PC-3 (cell line): ENCODE measurements around the gene FAM151A. TPM values are rescaled to one million over a fixed set of nuclear protein-coding genes. Genes with fewer than 3 reads are reported as not detected.

Experiments used
- ATAC-seq: fragments of 200-7000 bp; cut with Tn5 transposase; 2 replicates; pipeline ENCODE4 v1.9.1; 2020; ENCODE audit warnings: mild to moderate bottlenecking, moderate library complexity
- BruUV-seq: library from RNA; stranded (reverse); fragments of 400-500 nt; replicated peaks from 2 replicates; lab custom pipeline; 2021; lab: Mats Ljungman, UMichigan
- CTCF ChIA-PET: fragments of 300-600 bp; sonication (Branson Sonifier 250); formaldehyde crosslinking; loops from one replicate; lab custom pipeline; 2022; ENCODE audit warnings: antibody characterized with exemption; lab: Charles Lee
- POLR2A ChIA-PET: fragments of 300-600 bp; sonication (Branson Sonifier 250); formaldehyde crosslinking; loops from one replicate; lab custom pipeline; 2022; ENCODE audit warnings: antibody characterized with exemption; ENCODE audit not compliant: unreplicated experiment; lab: Charles Lee
- DNase-seq: peaks from one replicate; pipeline ENCODE4 v3.0.0-alpha.2; 2015
- H2AFZ ChIP-seq: fragments of 300-600 bp; sonication (generic); 2 replicates; pipeline ENCODE4 v1.6.0; 2016; ENCODE audit warnings: antibody characterized with exemption, low read length
- H3F3A ChIP-seq: fragments of 300-600 bp; sonication (generic); one replicate; pipeline ENCODE4 v1.6.0; 2017; ENCODE audit warnings: antibody characterized with exemption, low read length, control low read depth, mild to moderate bottlenecking; ENCODE audit not compliant: unreplicated experiment
- H3K27ac ChIP-seq: fragments of 300-600 bp; sonication (generic); 2 replicates; pipeline ENCODE4 v1.5.1; 2016; ENCODE audit warnings: mild to moderate bottlenecking, low read length
- H3K27me3 ChIP-seq: fragments of 300-600 bp; sonication (generic); 2 replicates; pipeline ENCODE4 v1.6.1; 2016; ENCODE audit warnings: low read length, mixed read lengths
- H3K36me3 ChIP-seq: fragments of 300-600 bp; sonication (generic); 2 replicates; pipeline ENCODE4 v1.6.1; 2016; ENCODE audit warnings: low read depth, mixed run types, low read length, mixed read lengths
- H3K4me1 ChIP-seq: fragments of 300-600 bp; sonication (generic); 2 replicates; pipeline ENCODE4 v1.5.1; 2016; ENCODE audit warnings: low read length; ENCODE audit not compliant: insufficient read depth
- H3K4me2 ChIP-seq: fragments of 300-600 bp; sonication (generic); 2 replicates; pipeline ENCODE4 v1.6.0; 2016; ENCODE audit warnings: low read length
- H3K4me3 ChIP-seq: fragments of 300-600 bp; sonication (generic); 2 replicates; pipeline ENCODE4 v1.5.1; 2016; ENCODE audit warnings: mild to moderate bottlenecking, low read length, mixed read lengths
- H3K79me2 ChIP-seq: fragments of 300-600 bp; sonication (generic); 2 replicates; pipeline ENCODE4 v1.6.1; 2017; ENCODE audit warnings: low read length, mixed read lengths
- H3K9ac ChIP-seq: fragments of 300-600 bp; sonication (generic); 2 replicates; pipeline ENCODE4 v1.6.0; 2016; ENCODE audit warnings: mild to moderate bottlenecking, low read length
- H3K9me2 ChIP-seq: fragments of 300-600 bp; sonication (generic); replicated peaks from 2 replicates; pipeline ENCODE4 v1.6.1; 2016; ENCODE audit warnings: mixed run types, low read length, mixed read lengths
- H3K9me3 ChIP-seq: fragments of 300-600 bp; sonication (generic); 2 replicates; pipeline ENCODE4 v1.6.1; 2016; ENCODE audit warnings: low read length, mixed read lengths
- H4K20me1 ChIP-seq: fragments of 300-600 bp; sonication (generic); 2 replicates; pipeline ENCODE4 v1.6.1; 2016; ENCODE audit warnings: low read length, mixed read lengths
- CTCF ChIP-seq: fragments of 300-600 bp; sonication (generic); conservative IDR thresholded peaks from 2 replicates; pipeline ENCODE4 v1.5.1; 2017; ENCODE audit warnings: antibody characterized with exemption, low read depth, mild to moderate bottlenecking, low read length
- EZH2 ChIP-seq: fragments of 300-600 bp; sonication (generic); IDR thresholded peaks from one replicate; pipeline ENCODE4 v1.6.1; 2017; ENCODE audit warnings: antibody characterized with exemption, mild to moderate bottlenecking, low read length; ENCODE audit not compliant: unreplicated experiment
- EZH2phosphoT487 ChIP-seq: fragments of 300-600 bp; sonication (generic); IDR thresholded peaks from 2 replicates; pipeline ENCODE4 v1.6.1; 2018; ENCODE audit warnings: mild to moderate bottlenecking, antibody characterized with exemption, low read length, borderline replicate concordance
- intact Hi-C: fragments of 100-400 bp; cut with micrococcal nuclease; formaldehyde crosslinking; loops from 2 replicates; pipeline ENCODE4 v1.9.0; 2023
- total RNA-seq: library from RNA; depleted of rRNA; stranded (reverse); fragments of >200 nt; gene quantifications from 2 replicates; pipeline ENCODE4 v1.2.3, GENCODE V29; 2014

FAM151A gene
- total RNA-seq, 1 experiment from 2014 or later = not detected

GRCh38 chr1:54665852-54666251 lies 42.5 kb upstream of the FAM151A start:
- ChIA-PET CTCF (no interaction called here), POLR2A (no interaction called here)
- Histone ChIP-seq H3K4me1 (no peaks in the 10 kb centered on the region), H3K4me2 (no peak overlapping the region), H3K4me3 (no peak overlapping the region), H3K9me3 (no peaks in the 10 kb centered on the region), H3K27me3 (no peaks in the 10 kb centered on the region), H3K27ac (no peak overlapping the region), H3K9ac (no peak overlapping the region), H3K9me2 (no peaks in the 10 kb centered on the region), H3F3A (no peaks in the 10 kb centered on the region), H4K20me1 (no peaks in the 10 kb centered on the region), H3K36me3 (no peaks in the 10 kb centered on the region), H2AFZ (no peak overlapping the region), H3K79me2 (no peaks in the 10 kb centered on the region)
- BruUV-seq = no TSS peak
- no peak for TF ChIP-seq EZH2
- no peak for TF ChIP-seq EZH2phosphoT487
- TF ChIP-seq CTCF = no peak
- DNase-seq = no peak
- intact Hi-C loops = no loop called here
- no peak for ATAC-seq

GRCh38 chr1:54664364-54664763 lies 41.0 kb upstream of the FAM151A start:
- Histone ChIP-seq H3K9me3 (no peaks in the 10 kb centered on the region), H3K4me3 (no peak overlapping the region), H3K36me3 (no peaks in the 10 kb centered on the region), H3K9ac (no peak overlapping the region), H3K27me3 (no peaks in the 10 kb centered on the region), H3K4me1 (no peaks in the 10 kb centered on the region), H3F3A (no peaks in the 10 kb centered on the region), H3K27ac (no peak overlapping the region), H3K9me2 (no peaks in the 10 kb centered on the region), H4K20me1 (no peaks in the 10 kb centered on the region), H3K79me2 (no peaks in the 10 kb centered on the region), H3K4me2 (no peak overlapping the region), H2AFZ (no peak overlapping the region)
- CTCF ChIA-PET = no interaction called here
- POLR2A ChIA-PET = no interaction called here
- ATAC-seq (no peak), DNase-seq (no peak)
- intact Hi-C loops = no loop called here
- TF ChIP-seq EZH2 (no peak), EZH2phosphoT487 (no peak), CTCF (no peak)
- BruUV-seq = no TSS peak

GRCh38 chr1:54663725-54664124 lies 40.4 kb upstream of the FAM151A start:
- H3K4me2 ChIP-seq = no peak overlapping the region
- no peaks in the 10 kb centered on the region for H3K9me2 ChIP-seq
- no peak for DNase-seq
- no peak overlapping the region for H3K9ac ChIP-seq
- TF ChIP-seq CTCF = no peak
- TF ChIP-seq EZH2 = no peak
- no peak for TF ChIP-seq EZH2phosphoT487
- H3K4me1 ChIP-seq = no peaks in the 10 kb centered on the region
- H2AFZ ChIP-seq = no peak overlapping the region
- no TSS peak for BruUV-seq
- intact Hi-C loops = no loop called here
- ChIA-PET POLR2A (interaction anchor here (0.6 kb wide), 1 partner anchor 146 kb away, joined by 7 read pairs; no protein-coding TSS in a partner anchor), CTCF (interaction anchor here (0.8 kb wide), 1 partner anchor 64 kb away, joined by 9 read pairs; no protein-coding TSS in a partner anchor)
- no peak overlapping the region for H3K27ac ChIP-seq
- no peak overlapping the region for H3K4me3 ChIP-seq
- no peaks in the 10 kb centered on the region for H3K79me2 ChIP-seq
- H4K20me1 ChIP-seq = no peaks in the 10 kb centered on the region
- H3F3A ChIP-seq = no peaks in the 10 kb centered on the region
- ATAC-seq = no peak
- no peaks in the 10 kb centered on the region for H3K27me3 ChIP-seq
- H3K9me3 ChIP-seq = no peaks in the 10 kb centered on the region
- no peaks in the 10 kb centered on the region for H3K36me3 ChIP-seq
